GM12891 (cell line): ENCODE measurements around the gene CPAMD8.

Experiments used
- DNase-seq: peaks from one replicate; pipeline ENCODE4 v3.0.0; 2011; ENCODE audit warnings: low spot score; ENCODE audit not compliant: insufficient read length
- FAIRE-seq: peaks from 2 replicates; lab custom pipeline; 2011; peaks lifted over from hg19 to GRCh38; lab: Jason Lieb, UNC
- PAX5 ChIP-seq: IDR thresholded peaks from 2 replicates; pipeline ENCODE4 v1.6.1; 2011; ENCODE audit warnings: low read length, moderate library complexity, mild to moderate bottlenecking; ENCODE audit not compliant: insufficient read depth, severe bottlenecking
- POLR2A ChIP-seq: IDR thresholded peaks from 2 replicates; pipeline ENCODE4 v1.6.1; 2011; ENCODE audit warnings: low read depth, low read length, control low read depth
- POLR2AphosphoS5 ChIP-seq: IDR thresholded peaks from 2 replicates; pipeline ENCODE4 v1.6.1; 2011; ENCODE audit warnings: low read depth, low read length, control low read depth
- POU2F2 ChIP-seq: IDR thresholded peaks from 2 replicates; pipeline ENCODE4 v1.6.1; 2011; ENCODE audit warnings: low read depth, mild to moderate bottlenecking, control low read depth, low read length, moderate library complexity
- SPI1 ChIP-seq: IDR thresholded peaks from 2 replicates; pipeline ENCODE4 v1.6.1; 2011; ENCODE audit warnings: low read depth, low read length, control low read depth
- TAF1 ChIP-seq: IDR thresholded peaks from 2 replicates; pipeline ENCODE4 v1.6.1; 2011; ENCODE audit warnings: low read depth, low read length, control low read depth

Gene CPAMD8

DNA sequence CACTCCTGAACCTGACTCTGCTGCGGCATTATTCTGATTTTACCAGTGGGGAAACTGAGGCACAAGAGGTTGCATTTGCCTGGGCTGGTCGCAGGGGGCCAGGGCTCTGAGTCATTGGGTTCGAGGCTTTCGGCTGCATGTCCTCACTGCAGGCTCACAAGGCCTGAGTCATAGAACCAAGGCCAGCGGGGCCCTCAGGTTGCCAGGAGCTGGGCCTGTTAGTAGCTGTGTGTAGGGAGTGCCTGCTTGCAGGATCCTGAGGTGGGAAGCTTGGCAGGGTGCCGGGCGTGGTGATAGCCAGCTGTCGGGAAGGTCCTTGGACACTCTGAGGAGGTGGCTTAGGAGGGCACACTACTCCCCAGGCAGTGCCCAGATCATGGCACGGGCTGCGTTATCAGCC, 159.4 kb downstream of the CPAMD8 start:
- TF ChIP-seq SPI1, result no peak
- TF ChIP-seq POLR2AphosphoS5, result no peak
- no peak for TF ChIP-seq PAX5
- no peak for TF ChIP-seq POLR2A
- no peak for TF ChIP-seq POU2F2
- TF ChIP-seq TAF1, result no peak
- FAIRE-seq (no peak), DNase-seq (no peak)

DNA sequence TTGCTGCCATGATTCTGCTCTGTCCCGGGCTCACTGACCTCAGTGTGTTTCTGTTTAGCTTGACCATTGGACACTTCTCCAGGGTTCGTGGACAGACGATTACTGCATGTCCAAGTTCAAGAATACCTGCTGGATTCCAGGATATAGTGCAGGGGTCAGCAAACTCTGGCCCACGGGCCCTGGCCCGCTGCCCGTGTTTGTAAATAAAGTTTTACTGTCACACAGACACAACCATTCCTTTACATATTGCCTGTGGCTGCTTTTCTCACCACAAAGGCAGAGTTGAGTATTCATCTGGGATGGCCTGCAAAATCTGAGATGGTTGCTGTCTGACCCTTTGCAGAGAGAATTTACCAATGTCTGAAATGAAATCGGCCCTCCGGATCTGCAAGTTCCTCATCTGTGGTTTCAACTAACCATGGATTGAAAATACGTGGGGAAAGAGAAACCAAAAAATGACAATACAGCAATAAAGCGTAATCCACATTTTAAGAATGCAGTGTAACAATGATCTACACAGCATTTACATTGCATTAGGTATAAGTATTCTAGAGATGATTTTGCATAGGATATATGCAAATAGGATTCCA, 163.7 kb downstream of the CPAMD8 start:
- FAIRE-seq (no peak), DNase-seq (no peak)
- TF ChIP-seq POLR2AphosphoS5 (no peak), PAX5 (no peak), SPI1 (0 out of 2 replicates have a peak, but pooled peaks have one; percentile 19)

- FAIRE-seq, result no peak
Observed at GRCh38 chr19:16861834-16862233, 164.8 kb downstream of the CPAMD8 start.

DNA sequence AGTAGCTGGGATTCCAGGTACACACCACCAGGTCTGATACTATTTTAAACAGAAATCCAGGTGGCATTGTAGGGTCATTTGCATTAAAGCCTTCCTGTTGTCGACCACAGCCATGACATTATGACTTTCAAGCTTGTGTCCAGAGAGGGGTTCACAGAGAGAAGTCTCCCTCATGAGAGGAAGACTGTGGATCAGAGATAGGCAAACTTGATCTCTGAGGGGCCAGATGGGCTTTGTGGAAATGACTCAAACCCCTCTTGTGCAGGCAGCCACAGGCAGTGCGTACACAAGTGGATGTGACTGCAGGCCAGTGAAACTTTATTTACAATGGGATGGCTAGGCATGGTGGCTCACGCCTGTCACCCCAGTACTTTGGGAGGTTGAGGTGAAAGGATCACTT, 165.6 kb downstream of the CPAMD8 start:
- FAIRE-seq (no peak), DNase-seq (no peak)
- TF ChIP-seq POU2F2, result no peak
- no peak for TF ChIP-seq SPI1
- TF ChIP-seq POLR2AphosphoS5, result no peak
- no peak for TF ChIP-seq POLR2A
- TF ChIP-seq PAX5, result no peak
- no peak for TF ChIP-seq TAF1

More at GRCh38 chr19:16861834-16862233, 164.8 kb downstream of the CPAMD8 start:
- no peak for TF ChIP-seq POU2F2
- no peak for TF ChIP-seq POLR2AphosphoS5
- TF ChIP-seq TAF1, result no peak
- TF ChIP-seq PAX5, result no peak
- no peak for TF ChIP-seq POLR2A
- TF ChIP-seq SPI1, result no peak
- DNase-seq, result no peak

DNA sequence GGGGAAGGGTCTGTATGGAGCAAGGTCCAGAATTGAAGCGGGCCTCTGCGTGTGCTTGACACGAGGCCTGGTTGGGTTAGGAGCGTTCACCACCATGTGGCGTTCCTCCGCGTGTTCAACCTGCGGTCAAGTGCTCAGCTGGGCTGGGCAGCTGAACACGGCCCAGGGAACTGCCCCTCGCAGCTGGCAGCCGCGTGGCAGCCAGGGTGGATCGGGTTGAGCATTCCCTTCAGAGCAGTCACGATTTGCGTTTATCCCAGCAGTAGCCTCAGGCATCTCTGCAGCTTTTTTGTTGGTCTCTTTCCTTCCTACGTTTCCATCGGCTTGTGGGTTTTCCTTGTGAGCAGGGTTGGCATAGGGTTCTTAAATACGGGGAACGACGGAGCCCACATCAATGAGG, 166.5 kb downstream of the CPAMD8 start:
- DNase-seq, result no peak
- FAIRE-seq, result no peak
- TF ChIP-seq TAF1 (no peak), PAX5 (no peak), SPI1 (no peak), POU2F2 (no peak), POLR2A (no peak), POLR2AphosphoS5 (no peak)

- FAIRE-seq (no peak), DNase-seq (no peak)
- TF ChIP-seq TAF1 (no peak), PAX5 (no peak), POLR2A (no peak), POLR2AphosphoS5 (no peak), SPI1 (no peak), POU2F2 (no peak)
Observed at GRCh38 chr19:16859626-16860025, 167.0 kb downstream of the CPAMD8 start.

DNA sequence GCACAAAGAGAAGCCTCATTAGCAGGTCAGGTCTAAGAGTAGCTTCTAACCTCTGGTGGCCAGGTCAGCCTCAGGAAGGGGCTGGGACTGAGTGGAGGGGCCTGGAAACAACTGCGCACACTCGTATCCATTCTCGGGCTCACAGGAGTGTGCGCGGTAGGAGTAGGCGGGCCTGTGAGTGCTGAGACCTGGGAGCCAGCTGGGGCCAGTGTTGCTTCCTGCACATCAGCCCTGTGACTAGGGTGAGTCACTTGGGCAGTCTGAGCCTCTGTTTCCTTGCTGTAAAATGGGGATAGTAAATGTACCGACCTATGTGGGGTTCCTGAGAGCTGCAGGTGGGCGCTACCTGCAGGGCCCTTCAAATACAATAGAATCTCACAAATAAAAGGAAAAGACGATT, 170.5 kb downstream of the CPAMD8 start:
- no peak for FAIRE-seq
- TF ChIP-seq POLR2AphosphoS5 (no peak), PAX5 (no peak), POLR2A (no peak), SPI1 (no peak), POU2F2 (no peak), TAF1 (no peak)
- no peak for DNase-seq

- TF ChIP-seq POLR2A (no peak), POU2F2 (no peak), SPI1 (no peak), PAX5 (no peak), TAF1 (no peak), POLR2AphosphoS5 (no peak)
- FAIRE-seq, result no peak
- DNase-seq, result no peak
Observed at GRCh38 chr19:16853066-16853465, 173.5 kb downstream of the CPAMD8 start.

DNA sequence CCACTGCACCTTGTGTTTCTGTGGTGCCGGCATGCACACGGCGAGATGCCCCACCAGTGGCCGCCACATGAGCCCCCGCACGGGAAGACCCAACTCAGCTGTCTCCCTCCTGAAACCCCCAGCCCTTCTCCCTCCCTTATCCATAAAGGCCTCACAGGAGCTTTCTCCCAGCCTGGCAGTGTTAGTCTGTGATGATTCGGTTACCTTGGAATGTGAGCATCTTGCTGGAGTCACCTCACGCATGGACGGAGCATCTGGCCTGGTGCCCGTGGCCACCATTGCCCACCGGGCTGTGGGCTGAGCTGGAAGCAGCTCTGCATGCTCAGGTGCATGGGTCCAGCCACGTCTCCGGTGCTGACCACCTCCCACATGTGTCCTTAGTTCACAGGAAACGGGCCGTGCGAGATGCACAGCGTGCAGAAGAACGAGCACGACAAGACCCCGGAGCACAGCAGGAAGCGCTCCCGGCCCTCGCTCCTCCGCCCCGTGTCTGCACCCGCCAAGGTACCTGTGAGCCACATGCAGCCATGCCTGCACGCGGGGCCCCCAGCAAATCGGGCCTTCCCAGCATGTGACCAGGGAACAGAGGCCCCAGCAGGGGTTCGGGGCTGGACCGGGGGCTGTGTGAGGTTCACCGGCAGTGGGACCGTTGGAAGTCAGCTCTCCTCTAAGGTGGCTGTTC, 175.4 kb downstream of the CPAMD8 start:
- TF ChIP-seq POU2F2 (no peak), TAF1 (no peak), SPI1 (no peak), POLR2A (no peak), POLR2AphosphoS5 (no peak), PAX5 (no peak)
- FAIRE-seq (no peak), DNase-seq (no peak)

DNA sequence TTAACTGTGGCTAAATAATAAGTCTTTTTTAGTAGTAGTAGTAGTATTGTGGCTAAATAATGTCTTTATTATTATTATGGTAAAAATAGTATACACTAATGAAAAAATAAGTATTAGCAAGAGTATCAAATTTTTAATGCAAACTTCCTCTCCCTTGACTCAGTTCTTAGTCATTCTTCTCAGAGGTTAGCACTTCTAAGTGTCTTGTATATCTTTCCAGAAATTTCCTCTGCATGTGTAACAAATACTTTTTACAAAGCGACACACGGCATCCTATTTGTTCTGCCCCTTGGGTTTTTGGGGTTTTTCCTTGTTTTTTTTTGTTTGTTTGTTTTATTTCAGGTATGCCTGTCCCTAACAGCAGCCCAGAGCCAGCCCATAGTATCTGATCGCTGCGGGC, 176.5 kb downstream of the CPAMD8 start:
- FAIRE-seq (no peak), DNase-seq (no peak)
- no peak for TF ChIP-seq POLR2AphosphoS5
- no peak for TF ChIP-seq POLR2A
- no peak for TF ChIP-seq POU2F2
- TF ChIP-seq TAF1, result no peak
- no peak for TF ChIP-seq PAX5
- no peak for TF ChIP-seq SPI1
